GF-D8 (cell line): ENCODE results near the gene CHPF.

Experiments
- DNase-seq: peaks from one replicate; lab custom pipeline; 2025; lab: John Stamatoyannopoulos, UW

Gene CHPF

DNA sequence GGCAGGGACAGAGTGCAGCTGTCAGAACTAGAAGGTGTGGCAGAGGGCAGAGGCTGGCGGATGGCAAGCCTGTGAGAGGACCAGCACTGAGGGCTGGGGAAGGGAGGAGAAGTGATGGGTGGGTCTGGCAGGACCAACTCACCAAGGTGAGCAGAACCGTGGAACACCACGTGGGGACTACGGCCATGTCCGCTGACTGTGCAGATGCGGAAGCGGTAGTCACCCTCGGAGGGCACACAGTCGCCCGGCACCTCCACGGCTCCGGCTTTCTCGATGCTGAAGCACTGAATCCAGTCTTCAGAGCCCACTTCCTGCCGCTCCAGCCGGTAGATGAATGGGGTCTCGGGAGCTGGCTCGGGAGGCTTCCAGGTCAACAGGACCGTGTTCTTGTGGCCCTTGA lies 23.5 kb upstream of the CHPF start:
- DNase-seq, result no peak

DNA sequence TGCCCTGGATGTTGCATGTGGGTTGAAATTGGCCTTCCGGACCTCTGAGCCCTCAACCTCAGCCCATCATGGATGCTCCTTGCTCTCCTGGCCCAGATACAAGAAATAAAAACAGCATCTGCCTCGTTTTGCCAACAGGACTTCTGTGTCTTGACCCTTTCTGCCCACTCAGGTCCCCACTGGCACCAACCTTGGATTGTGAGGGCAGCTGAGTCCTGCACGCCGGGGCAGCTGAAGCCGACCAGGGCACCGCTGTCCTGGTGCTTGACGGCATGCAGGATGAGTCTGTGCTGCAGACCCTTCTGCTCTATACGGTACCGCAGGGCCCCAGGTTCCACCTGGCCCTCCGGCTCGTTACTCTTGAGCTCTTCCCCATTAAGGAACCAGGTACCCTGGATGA lies 23.0 kb upstream of the CHPF start:
- DNase-seq, result no peak

DNA sequence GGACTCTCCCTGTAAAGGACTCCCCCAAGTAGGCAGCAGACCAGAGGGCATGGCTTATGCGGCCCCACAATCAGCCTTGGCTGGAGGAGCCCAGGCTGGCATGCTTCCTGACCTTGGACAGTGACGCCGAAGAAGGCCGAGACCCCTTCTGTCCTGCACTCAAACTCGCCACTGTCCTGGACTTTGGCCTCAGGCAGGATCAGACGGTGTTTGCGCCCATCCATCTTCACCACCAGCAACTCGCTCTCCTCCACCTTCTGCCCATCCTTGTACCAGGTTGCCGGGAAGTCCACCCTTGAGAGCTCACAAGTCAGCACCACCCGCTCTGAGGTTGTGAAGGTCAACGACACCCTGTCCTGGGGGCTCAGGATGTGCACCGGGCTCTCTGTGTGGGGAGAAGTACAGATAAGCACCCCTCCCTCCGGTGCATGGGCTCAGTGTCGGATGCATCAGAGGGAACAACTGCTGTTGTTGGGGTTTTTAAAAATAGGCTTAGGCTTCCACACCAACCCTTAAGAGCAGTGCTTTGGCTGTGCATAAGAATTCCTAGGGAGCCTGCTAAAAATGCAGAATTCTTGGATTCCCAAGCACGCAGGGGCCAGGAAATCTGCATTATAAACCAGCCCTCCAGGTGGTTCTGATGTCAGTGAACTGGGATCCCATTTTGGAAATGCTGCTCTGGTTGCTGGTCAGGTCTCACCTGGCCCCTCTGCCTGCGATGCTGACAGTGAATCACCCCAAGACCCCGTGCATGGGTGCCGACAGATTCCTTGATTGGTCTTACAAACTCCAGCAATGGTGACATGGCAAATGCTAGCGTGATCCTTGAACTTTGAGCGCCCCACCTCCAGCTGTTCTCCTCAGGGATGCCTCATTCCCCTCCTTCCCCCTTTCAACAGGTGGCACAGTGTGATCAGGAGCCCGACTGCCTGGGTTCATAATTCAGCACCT lies 21.8 kb upstream of the CHPF start:
- DNase-seq, result no peak

DNA sequence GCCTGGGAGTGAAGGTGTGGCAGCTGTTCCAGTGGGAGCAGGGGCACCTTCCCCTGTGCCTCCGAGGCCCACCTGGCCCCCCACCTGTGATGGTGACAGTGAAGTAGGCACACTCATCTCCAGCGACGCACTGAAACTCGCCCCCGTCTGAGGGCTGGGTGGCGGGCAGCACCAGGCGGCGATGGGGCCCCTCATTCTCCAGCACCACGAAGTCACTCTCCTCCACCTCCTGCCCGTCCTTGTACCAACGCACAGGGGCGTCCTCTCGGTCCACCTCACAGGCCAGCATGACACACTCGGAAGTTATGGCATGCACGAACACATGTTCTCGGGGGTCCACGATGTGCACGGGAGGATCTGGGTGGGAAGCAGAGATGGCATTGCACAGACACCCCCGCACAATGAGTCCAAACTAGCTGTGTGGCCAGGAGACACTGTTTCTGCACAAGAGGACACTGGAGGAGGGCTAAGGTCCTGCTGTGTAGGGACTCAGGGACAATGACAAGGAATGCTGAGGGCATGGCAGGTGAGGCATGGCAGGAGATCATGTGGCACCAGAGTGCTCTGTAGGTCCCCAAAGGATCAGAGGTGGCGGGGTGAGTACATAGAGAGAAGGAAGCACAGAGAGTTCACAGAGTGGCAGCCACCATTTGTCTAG lies 19.8 kb upstream of the CHPF start:
- no peak for DNase-seq

DNA sequence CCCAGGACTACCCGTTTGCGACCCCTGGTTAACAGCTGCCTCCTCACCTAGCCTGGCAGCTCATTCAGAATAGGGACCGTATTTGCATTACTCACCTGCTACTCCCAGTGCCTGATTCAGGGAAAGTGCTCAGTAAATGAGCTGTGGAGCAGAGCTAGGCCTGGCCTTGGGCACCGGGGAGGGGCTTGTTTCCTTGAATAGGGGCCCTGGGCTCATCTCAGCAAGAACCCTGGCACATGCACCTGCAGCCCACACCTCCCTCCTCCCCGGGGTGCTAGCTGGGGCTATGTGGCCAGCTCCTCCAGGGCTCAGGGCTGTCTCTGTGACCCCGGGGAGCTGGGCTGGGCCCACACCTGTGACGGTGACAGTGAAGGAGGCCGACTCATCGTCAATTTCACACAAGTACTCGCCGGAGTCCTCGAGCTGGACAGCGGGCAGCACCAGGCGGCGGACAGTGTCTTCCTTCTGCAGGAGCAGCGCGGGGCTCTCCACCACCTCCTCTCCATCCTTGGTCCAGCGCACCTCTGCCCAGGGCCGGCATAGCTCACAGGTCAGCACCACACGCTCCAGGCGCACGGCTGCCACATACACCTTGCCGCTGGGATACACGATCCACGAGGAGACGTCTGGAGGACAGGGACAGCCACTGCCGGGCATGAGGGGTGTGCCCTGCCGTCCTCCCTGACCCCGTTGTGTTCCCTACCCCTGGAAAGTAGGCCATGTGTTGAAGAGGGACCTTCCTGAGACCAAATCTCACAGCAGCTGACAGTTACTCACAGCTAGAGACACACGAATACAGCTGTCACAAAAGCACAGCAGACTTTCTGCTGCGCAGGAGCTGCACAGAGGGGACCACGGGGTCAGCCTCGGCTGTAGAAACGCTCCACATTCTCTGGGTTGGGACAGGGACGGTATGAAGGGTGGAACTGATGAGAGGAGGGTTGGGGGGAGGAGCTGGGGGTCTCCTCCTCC lies 18.7 kb upstream of the CHPF start:
- no peak for DNase-seq

DNA sequence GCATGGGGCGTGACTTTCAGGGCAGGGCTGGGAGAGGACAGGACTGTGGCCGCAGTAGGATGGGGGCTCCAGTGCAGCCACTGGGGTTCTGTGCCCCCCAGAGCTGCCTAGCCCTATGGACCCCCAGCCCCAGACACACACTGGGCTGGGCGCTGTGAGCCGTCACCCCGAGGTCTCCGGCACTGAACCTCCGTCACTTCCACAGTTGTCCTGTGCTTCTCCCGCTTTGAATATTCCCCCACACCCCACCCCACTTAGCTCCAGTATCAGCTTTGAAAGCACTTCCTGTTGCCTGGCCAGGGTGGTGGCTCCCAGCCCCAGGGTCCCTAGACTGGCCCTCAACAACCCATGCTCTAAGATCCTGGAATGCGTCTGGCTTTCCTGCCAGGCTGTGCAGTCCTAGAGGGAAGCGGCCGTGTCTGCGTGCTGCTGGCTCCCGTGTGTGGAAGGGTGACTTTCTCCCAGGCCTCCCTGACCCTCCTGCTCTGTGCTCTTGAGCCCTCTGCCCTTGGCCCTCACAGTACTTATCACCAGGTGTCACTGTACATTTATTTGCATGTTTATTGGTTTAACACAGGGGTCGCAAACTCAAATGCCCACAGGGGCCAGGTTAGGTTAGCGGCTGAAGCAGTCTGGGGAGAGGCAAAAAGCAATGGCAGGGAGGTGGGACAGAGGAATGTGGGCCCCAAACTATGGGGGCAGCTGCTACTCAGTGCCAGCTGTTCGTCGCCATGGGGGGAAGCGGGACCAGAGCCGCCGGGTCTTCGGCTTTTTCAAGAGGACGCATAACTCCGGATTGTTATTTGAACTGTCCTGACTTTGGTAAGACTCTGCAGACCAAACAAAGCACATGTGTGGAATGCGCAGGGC lies 17.8 kb upstream of the CHPF start:
- DNase-seq, result no peak

DNA sequence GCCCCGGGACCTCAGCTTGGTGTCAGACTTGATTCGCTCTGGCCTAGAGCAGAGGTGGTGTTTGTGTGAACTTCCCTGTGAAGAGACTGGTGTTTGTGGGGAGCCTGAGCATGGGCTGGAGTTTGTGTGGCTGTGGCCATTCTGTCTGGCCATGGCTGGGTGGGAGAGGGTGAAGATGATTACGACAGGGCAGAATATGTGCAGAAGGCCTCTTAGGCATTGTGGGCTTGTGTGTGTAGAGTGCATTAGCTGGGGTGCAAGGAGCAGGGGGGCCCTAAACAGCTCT lies 17.2 kb upstream of the CHPF start:
- no peak for DNase-seq

DNA sequence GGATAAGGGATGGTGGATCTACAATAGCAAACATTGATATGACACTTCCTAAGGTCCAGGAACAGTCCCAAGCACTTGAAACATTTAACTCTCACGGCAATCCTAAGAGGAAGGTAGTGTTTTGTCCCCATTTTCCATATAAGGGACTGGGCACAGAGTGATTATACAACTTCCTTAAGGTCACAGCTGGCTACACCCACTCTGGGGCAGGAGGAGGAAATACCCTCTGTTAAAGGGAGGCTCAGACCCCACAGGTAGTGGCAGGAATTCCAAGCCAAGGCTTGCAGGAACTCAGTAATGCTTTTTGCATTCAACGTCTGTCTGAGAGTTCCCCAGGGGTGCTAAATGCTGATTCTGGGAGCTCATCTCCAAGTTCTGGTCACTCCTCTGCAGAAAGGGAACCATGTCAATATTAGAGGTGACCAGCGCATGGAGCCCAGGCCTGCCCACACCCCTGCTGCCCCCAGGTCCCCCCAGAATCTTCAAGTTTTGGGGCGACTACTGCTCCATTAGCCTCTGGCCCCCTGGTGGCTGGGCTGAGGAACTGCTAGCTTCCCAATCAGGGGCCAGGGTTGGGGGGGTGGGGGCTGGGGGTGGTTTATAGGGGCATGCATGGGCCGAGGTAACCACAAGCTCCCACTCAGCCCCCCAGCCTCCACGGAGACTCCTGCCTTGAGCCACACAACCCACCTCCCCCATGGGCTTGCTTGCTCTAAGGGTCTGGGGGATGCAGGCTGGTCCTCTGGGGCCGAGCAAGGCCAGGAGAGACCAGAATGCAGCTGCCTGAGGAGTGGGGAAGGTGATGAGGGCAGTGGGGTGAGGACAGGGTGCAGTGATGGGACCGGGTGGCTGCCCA lies 16.7 kb upstream of the CHPF start:
- DNase-seq, result no peak

DNA sequence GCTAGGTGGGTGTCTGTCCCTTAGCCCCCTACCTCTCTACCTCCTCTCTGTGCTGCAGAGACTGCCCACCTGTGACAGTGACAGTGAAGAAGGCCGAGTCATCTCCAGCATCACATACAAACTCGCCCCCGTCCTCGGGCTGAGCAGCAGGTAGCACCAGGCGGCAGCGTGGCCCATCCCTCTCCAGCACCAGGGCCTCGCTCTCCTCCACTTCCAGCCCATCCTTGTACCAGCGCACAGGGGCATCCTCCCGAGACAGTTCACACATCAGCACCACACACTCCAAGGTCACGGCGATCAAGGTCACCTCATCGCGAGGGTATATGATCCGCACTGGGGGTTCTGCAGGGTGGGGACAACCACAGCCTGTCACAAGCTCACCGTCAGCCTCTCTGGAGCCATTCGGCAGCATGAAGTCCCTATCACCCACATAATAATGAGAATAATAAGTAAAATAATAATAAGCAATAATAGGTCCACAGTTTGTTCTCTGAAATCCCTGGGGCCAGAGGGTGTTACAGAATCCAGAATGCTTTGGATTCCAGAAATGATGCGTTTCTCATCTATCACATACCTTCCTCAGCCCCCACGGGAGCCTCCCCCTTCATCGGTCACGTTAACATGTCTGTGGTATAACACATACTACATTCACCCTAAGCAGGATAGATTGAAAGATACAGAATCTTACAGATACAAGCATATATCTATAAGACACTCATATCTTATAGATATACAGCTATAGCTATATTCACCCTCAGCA lies 15.7 kb upstream of the CHPF start:
- DNase-seq, result no peak

DNA sequence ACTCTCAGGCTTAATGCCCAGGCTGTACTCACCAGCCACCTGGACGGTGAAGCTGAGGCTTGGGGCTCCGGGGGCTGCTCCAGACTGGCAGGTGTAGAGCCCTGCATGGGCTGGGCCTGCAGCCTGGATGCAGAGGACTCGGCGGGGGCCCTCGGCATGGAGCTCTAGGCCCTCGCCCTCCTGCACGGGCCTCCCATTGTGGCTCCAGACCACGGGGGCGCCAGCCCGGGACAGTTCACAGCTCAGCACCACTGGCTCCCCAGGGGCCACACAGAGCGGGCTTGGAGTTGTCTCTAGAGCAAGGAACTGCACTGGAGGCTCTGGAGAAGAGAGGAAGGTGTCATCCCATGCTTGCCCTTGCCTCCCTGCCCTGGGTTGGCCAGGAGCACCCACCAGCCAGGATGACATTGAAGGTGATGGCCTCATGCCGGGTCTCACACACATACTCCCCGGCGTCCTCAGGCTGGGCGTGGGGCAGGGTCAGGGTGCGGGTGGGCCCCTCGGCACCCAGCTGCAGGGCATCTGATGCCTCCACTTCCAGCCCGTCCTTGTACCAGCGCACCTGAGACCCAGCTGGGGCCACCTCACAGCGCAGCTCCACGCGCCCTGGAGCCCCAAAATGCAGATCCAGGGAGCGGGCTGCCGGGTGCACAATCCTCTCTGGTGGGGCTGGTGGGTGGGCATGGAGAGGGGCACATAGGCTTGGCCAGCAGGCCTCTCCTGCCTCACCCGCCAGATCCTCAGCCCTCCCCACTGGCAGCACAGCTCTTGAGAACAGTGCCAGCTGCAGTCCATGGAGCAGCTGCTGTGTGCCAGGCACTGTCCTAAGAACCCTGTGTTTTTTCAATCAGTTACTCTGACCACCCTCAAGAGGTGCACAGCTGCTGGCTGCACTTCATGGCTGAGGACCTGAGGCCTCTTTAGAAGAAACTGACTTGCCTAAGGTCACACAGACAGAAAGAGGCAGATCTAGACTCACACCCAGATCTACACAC lies 14.5 kb upstream of the CHPF start:
- no peak for DNase-seq

DNA sequence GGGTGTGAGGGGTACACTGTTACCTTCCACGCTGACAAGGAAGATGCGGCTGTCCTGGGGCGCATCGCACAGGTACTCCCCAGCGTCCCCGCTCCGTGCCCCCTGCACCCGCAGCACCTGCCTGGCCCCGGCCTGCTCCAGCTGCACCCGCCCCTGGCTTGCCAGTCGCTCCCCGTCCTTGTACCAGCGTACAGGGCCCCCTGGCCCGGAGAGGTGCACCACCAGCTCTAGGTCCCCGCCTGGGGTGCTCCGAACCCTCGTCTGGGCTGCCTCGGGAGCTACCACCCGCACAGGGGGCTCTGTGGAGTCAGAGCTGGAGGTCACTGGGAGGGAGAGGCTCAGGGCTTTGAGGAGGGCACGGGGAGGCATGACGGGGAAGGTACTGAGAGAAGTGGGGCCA lies 13.7 kb upstream of the CHPF start:
- no peak for DNase-seq

DNA sequence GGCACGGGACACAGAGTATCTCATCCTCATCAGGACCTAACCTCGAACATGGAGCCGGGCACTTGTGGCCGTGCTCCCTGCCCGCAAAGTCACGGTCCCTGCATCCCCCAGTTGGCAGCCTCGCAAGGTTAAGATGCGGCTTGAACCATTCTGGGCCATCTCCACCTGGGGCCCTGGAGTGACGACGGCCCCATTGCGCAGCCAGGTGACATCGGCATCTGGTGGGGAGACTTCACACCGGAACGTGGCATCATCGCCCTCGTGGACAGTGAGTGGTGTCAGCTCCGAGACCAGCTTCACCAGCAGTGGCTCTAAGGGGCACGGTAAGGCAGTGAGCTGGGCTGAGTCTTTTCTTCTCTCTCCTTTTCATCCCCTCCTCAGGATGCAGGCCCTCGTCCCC lies 12.8 kb upstream of the CHPF start:
- no peak for DNase-seq

DNA sequence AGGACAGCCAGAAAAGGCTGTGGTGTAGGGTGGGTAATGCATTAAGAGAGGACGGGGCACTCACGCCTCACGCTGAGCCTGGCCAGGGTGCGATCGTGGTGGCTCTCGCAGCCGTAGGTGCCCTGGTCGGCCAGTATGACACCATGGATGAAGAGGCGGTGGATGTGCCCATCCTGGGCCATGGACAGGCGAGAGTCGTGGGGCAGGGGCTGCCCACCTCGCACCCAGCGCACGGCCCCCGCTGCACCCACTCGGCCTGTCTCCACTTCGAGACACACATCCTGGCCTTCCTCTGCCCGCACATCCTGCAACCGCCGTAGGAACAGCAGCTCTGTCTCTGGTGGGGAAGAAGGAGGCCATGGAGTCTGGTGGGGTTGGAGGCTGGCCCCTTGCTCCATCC lies 12.3 kb upstream of the CHPF start:
- DNase-seq, result no peak

DNA sequence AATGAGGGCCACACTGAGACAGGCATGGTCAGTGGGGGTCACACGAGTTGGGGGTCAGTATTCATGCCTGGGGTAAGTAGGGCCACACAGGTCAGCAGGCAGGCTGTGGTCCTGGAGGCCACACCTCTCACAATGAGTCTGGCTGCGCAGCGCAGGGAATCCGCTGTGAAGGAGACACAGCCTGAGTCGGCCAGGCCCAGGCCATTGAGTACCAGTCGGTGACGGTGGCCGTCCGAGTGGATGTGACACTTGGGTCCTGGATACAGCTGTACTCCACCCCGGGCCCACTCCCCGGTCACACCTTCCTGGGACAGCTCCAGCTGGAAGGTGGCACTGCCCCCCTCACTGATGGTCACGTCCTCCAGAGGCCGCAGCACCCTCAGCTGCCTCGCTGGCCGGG lies 10.7 kb upstream of the CHPF start:
- no peak for DNase-seq

DNA sequence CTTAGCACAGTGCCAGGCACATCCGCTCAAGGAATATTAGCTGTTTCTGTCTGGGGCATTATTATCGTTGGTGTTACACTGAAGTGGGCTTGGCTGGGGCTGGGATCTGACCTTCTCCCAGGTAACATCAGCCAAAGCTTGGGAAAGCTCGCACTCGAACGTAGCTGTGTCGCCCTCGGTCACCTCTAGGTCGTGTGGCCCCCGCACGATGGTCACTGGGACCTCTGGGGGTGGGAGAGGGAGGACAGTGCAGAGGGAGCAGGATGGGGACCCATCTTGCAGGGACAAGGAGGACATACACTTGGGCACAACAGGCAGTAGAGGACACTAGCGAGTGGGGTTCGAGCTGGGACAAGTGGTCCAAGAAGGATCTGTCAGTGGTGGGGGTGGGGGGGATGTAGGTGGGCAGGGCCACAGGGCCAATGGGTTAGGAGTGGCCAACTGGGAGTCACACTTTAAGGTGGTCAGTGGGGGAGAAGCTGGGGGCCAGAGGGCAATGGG lies 9.9 kb upstream of the CHPF start:
- DNase-seq, result no peak

DNA sequence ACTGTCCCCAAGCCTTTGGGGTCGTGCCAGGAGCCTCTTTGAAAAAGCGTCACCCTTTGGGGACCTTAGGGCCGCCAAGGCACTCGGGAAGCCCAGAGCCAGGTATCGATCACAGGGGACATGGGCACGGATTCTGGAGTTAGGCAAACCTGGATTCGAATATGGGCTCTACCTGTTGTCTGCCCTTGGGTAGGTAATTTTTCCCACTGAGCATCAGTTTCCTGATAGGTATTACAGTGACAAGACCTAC lies 9.5 kb upstream of the CHPF start:
- no peak for DNase-seq

DNA sequence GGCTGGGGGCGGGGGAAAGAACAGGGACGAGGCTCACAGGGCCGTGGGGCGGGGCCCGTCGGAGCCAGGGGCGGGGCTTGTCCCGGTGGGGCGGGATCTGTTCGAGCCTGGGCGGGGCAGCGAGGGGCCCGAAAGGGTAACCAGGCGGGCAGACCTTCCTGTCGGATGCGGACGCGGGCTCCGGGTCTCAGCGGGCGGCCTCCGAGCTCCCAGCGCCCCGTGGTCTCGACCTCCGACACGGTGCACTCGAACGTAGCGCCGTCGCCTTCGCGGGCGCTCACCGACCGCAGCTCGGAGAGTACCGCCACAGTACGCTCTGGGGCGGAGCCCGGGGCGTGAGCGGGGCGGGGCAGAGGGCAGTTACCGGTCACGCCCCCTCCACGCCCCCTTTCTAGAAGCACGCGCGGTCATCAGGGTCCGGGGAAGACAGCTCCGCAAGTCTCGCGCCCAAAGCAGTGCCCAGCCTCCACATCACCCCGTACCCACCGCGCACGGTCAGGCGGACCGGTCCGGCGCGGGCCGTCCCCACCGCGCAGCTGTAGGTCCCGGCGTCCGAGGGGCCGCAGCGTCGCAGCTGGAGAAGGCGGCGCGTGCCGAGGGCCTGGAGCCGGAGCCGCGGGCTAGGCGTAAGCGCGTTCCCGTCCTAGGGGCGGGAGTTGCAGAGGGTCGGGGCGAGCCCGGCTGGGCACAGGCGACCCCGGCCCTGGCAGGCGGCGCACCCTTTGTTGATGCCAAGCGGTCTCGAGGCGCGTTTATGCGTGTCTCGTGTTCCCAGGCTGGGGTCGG lies 9.0 kb upstream of the CHPF start:
- no peak for DNase-seq
